ENCODE data around the gene LRFN2. TPM values are rescaled to one million over a fixed set of nuclear protein-coding genes. Genes with fewer than 3 reads are reported as not detected.

Gene LRFN2
- total RNA-seq, 1 donor from 2014 or later = 0.35 TPM

DNA sequence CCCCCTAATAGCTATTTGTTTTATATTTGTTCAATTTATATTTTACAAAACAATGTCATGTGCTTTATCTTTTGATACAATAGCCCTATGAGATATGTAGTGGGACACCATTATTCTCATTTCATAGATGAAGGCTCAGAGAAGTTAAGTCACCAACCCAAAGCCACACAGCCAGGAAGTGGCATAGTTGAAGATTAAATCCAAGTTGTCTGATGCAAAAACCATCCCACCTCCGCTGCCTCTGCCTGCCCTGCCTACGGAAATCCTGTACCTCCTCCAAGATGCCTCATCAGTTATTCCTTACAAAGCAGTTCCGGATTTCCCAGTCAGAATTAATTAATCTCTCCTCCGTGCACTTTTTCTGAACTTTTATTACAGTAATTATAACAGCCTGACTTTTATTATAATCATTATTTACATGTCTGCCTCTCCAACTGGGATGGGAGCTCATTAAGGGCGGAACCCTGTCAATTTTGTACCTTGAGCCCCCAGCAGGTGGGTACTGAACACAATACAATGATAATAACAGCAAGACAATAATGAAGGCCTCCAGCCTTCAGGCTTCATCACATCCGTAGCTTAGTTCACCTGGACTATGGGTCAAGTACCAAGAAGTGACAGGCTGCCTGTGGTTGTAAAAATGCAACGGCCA, 54.7 kb downstream of the LRFN2 start:
- H3K4me1 Mint-ChIP-seq = no peaks in the 10 kb centered on the region
- DNase-seq = no peak
- H3K9me3 Mint-ChIP-seq = no peaks in the 10 kb centered on the region
- H3K27me3 Mint-ChIP-seq = peaks cover 3% of the 10 kb centered on the region
- no peaks in the 10 kb centered on the region for H3K36me3 Mint-ChIP-seq (ENCODE audit: low read depth)
- no peak overlapping the region for H3K4me3 Mint-ChIP-seq
- no peak overlapping the region for H3K27ac Mint-ChIP-seq
- intact Hi-C loops (cut with micrococcal nuclease) = no loop called here

DNA sequence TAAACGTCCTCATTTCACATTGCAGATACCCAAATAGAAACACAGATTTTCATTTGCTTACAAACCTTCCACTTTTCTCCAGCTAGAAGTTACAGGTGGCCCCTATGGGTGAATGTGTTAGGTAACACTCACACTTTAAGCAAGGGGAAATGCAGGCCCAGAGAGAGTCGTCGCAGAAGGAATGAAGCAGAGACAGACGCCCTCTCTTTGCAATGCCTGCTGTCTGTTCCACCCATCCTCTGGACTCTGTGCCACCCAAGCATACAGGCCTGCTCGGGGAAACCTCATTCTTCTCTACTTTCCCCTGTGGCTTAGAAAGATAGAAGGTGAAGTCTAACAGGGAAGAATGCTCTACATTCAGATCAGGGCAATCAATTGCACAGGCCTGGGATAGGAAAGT, 57.2 kb downstream of the LRFN2 start:
- Mint-ChIP-seq H3K27me3 (peaks cover 4% of the 10 kb centered on the region), H3K4me3 (no peak overlapping the region), H3K9me3 (no peaks in the 10 kb centered on the region), H3K27ac (no peak overlapping the region), H3K36me3 (ENCODE audit: low read depth) (no peaks in the 10 kb centered on the region), H3K4me1 (no peaks in the 10 kb centered on the region)
- DNase-seq = no peak
- intact Hi-C loops (cut with micrococcal nuclease) = no loop called here

DNA sequence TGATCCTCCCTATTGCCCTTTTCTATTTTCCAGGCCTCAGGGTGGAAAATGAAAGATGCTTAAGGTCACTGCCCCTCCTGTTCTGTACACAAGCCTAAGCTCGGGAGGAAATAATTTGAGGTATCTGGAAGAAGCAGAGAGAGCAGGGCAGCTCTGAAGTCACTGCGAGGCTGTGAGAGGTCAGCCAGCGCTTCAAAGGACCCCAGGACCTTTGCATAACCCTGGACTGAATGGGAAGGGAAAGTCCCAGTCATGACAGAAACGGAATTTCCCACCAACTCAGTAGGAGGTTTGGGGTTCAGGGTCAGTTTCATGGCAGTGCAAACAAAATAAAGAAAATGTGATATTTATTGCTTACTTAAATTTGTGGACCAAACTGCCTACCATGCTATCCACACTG, 58.1 kb downstream of the LRFN2 start:
- H3K27me3 Mint-ChIP-seq = peaks cover 4% of the 10 kb centered on the region
- no peaks in the 10 kb centered on the region for H3K4me1 Mint-ChIP-seq
- DNase-seq = no peak
- H3K36me3 Mint-ChIP-seq (ENCODE audit: low read depth) = no peaks in the 10 kb centered on the region
- no peak overlapping the region for H3K27ac Mint-ChIP-seq
- intact Hi-C loops (cut with micrococcal nuclease) = no loop called here
- H3K4me3 Mint-ChIP-seq = no peak overlapping the region
- no peaks in the 10 kb centered on the region for H3K9me3 Mint-ChIP-seq

DNA sequence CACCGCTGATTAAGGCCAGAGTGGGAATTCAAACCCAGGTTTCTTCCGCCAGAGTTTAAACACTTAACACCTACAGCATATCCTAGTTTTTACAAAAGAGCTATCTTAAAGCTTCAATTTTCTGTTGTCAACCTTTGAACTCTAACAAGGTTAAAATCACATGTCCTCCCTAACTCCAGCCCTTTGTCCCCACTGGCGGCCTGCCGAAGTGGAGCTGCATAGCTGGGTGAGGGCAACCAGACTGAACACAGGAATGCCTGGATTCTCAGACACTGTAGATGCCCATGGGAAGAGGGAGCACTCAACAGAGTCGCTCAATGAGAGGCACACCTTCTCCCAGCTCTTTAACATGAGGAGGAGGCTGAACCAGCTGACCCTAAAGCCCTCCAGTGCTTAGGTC, 59.1 kb downstream of the LRFN2 start:
- no peak for DNase-seq
- H3K4me3 Mint-ChIP-seq = no peak overlapping the region
- H3K9me3 Mint-ChIP-seq = no peaks in the 10 kb centered on the region
- H3K27me3 Mint-ChIP-seq = peaks cover 4% of the 10 kb centered on the region
- intact Hi-C loops (cut with micrococcal nuclease) = no loop called here
- no peak overlapping the region for H3K27ac Mint-ChIP-seq
- no peaks in the 10 kb centered on the region for H3K4me1 Mint-ChIP-seq
- no peaks in the 10 kb centered on the region for H3K36me3 Mint-ChIP-seq (ENCODE audit: low read depth)

DNA sequence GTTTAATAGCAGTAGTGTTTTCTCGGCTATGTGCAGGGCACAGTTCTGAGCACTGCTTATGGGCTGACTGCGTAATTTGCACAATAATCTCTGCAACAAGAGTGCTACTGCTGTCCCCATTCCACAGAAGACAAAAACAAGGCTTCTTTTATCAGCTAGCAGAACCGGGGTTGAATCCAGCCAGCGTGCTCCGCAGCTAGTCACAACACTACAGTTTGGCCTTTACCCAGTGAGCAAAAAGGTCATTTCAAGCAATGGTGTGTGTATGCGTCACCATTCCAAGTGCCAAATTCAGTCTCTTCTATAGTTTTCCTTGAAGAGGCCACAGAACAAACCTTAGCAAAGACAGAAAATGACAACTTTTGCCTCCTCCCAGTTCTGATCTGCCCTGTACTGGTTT, 61.1 kb downstream of the LRFN2 start:
- H3K36me3 Mint-ChIP-seq (ENCODE audit: low read depth) = no peaks in the 10 kb centered on the region
- intact Hi-C loops (cut with micrococcal nuclease) = no loop called here
- H3K27me3 Mint-ChIP-seq = peaks cover 4% of the 10 kb centered on the region
- no peak overlapping the region for H3K27ac Mint-ChIP-seq
- no peak for DNase-seq
- H3K4me1 Mint-ChIP-seq = peaks cover 4% of the 10 kb centered on the region
- no peak overlapping the region for H3K4me3 Mint-ChIP-seq
- H3K9me3 Mint-ChIP-seq = no peaks in the 10 kb centered on the region

DNA sequence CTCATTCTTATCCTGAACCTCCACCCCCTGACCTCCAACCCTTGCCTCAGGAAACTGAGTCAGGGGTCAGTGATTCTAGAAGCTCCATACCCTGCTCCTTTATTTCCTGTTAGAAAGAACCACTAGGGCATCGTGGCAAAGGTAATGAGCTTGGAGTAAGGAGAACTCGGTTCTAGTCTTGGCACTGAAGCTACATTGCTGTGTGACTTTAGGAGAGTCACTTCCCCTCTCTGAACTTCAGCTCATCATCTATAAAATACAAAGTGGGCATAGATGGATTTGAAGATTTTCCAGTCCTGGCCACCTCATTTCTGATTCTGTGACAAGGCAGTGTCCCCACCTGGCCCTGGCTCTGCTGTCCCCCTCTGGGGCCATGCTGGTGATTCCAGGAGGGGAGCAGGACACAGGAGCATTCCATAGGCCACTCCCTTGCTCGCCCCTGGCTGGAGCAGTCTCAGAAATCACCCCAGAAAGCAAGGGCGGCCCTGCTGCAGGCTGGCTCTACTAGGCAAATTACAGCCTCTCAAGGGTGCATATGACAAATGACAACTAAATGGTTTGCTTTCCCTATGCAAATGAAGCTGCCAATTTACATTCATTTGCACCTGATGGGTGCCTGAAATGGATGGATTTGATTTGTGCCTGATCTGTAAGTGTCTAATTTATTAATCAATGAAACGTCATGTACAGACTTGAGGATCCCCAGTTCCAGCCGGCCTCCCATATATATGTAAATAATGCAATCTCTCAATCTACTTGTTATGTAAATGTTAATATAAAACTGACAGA, 62.2 kb downstream of the LRFN2 start:
- no peak overlapping the region for H3K27ac Mint-ChIP-seq
- intact Hi-C loops (cut with micrococcal nuclease) = no loop called here
- H3K36me3 Mint-ChIP-seq (ENCODE audit: low read depth) = no peaks in the 10 kb centered on the region
- H3K9me3 Mint-ChIP-seq = no peaks in the 10 kb centered on the region
- no peak overlapping the region for H3K4me3 Mint-ChIP-seq
- peaks cover 6% of the 10 kb centered on the region for H3K27me3 Mint-ChIP-seq
- no peak for DNase-seq
- H3K4me1 Mint-ChIP-seq = peaks cover 7% of the 10 kb centered on the region

DNA sequence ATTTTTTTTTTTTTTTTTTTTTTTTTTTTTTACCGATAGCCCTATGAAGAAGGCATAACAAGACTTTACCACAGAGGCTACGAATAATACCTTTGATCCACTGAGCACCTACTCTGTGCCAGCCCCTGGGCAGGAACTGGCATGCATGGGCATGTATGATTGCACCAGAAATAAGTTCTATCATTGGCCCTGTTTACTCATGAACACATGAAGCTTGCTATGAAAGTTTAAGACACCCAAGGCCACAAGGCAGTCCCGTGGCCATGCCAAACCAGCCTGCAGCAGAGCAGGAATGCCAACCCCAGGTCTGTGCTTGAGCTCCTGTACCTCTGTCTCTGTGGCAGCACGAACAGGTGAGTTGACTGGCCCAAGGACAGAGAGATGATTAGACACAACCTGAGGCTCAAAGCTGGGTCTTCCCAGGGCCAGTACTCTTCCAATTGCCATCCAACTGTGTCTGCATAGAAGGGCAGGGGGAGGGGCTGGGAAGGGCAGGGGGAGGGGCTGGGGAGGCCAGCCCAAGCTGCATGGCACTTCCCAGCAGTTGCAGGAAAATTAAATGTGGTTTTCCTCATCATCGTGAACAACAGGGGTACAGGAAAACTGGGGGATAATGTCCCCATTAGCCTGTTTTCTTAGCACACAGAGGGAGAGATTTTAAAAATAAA, 63.5 kb downstream of the LRFN2 start:
- no peak for DNase-seq
- Mint-ChIP-seq H3K27ac (no peak overlapping the region), H3K4me1 (peaks cover 10% of the 10 kb centered on the region), H3K27me3 (peaks cover 8% of the 10 kb centered on the region), H3K9me3 (no peaks in the 10 kb centered on the region), H3K4me3 (no peak overlapping the region), H3K36me3 (ENCODE audit: low read depth) (no peaks in the 10 kb centered on the region)
- intact Hi-C loops (cut with micrococcal nuclease) = no loop called here

DNA sequence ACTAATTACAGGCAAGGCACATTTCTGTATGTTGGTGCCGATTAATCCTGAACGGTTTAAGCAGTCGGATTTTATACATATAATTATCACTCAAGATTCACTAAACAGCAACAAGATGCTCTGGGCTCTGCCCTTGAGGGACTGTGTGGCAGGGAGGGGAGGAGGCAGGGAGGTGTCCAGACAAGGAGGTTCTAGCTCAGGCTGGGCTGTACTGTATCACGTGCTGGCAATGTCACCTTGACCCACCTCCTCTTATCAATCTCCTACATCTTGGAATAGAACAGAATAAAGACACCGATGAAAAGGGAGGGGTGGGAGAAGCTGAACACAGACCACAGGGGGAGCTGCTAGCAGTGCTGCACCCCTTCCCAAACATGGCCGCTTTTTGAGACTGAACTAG, 65.7 kb downstream of the LRFN2 start:
- H3K36me3 Mint-ChIP-seq (ENCODE audit: low read depth) = no peaks in the 10 kb centered on the region
- H3K4me3 Mint-ChIP-seq = no peak overlapping the region
- H3K27me3 Mint-ChIP-seq = peaks cover 12% of the 10 kb centered on the region
- peaks cover 10% of the 10 kb centered on the region for H3K4me1 Mint-ChIP-seq
- intact Hi-C loops (cut with micrococcal nuclease) = no loop called here
- no peak for DNase-seq
- no peak overlapping the region for H3K27ac Mint-ChIP-seq
- no peaks in the 10 kb centered on the region for H3K9me3 Mint-ChIP-seq

DNA sequence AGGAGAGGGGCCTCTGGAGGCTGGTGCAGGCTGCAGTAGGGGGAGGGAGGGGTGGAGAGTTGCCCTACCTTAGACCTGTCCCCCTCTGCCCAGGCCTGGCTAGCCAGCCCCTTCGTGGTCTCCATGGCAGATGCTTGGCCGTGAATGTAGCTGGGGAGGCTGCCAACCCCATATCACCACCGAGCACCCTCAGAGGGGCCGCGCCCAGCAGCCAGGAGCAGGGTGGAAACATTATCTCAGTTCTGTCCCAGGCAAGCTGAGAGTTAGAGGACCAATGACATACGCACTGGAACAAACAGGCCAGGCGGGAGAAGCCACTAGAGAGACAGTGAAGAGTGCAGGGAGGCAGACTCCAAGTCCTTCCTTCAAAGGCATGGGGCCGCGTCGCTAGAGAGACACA, 66.5 kb downstream of the LRFN2 start:
- Mint-ChIP-seq H3K4me1 (peaks cover 10% of the 10 kb centered on the region), H3K27ac (no peak overlapping the region), H3K27me3 (peaks cover 9% of the 10 kb centered on the region), H3K36me3 (ENCODE audit: low read depth) (no peaks in the 10 kb centered on the region), H3K9me3 (no peaks in the 10 kb centered on the region), H3K4me3 (no peak overlapping the region)
- DNase-seq = no peak
- intact Hi-C loops (cut with micrococcal nuclease) = no loop called here

DNA sequence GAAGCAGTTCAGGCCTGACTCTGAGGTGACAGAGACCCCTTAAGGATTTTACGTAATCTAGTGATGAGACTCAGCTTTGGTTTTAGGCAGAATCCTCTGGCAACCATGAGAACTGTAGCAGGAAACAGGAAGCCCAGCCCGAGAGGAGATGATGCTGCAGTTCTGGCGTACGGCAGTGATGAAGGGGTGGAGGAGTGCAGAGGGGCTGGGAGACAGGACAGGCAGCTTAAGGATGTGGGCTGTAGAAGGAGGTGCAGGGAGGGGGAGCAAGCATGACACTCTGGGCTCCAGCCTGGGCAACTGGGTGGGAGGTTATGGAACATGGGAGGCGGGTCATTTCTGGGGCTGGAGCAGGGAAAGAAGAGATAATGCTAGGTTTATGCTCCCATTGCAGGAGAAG, 67.1 kb downstream of the LRFN2 start:
- no peaks in the 10 kb centered on the region for H3K36me3 Mint-ChIP-seq (ENCODE audit: low read depth)
- intact Hi-C loops (cut with micrococcal nuclease) = no loop called here
- no peak overlapping the region for H3K27ac Mint-ChIP-seq
- no peak overlapping the region for H3K4me3 Mint-ChIP-seq
- DNase-seq = no peak
- peaks cover 9% of the 10 kb centered on the region for H3K27me3 Mint-ChIP-seq
- H3K4me1 Mint-ChIP-seq = peaks cover 10% of the 10 kb centered on the region
- H3K9me3 Mint-ChIP-seq = no peaks in the 10 kb centered on the region

DNA sequence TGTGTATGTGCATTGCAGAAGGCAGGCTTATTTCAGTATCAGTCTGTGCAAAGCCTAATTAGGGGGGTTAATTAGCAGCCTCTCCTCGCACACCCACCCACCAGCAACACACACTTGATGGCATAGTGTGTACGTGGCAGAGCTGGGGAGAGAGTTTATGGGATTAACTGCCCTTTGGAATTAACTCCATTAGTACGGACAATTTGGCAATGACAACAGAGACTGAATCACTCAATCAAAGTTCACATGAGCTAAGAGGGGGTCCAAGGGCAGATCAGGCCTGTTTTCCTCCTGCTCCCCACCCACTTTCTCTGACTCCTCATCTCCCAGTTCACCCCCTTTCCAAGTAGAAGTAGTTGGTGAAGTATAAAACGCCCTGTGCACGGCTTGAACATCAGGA, 69.5 kb downstream of the LRFN2 start:
- peaks cover 9% of the 10 kb centered on the region for H3K27me3 Mint-ChIP-seq
- H3K9me3 Mint-ChIP-seq = no peaks in the 10 kb centered on the region
- H3K4me1 Mint-ChIP-seq = peaks cover 9% of the 10 kb centered on the region
- DNase-seq = no peak
- no peak overlapping the region for H3K27ac Mint-ChIP-seq
- intact Hi-C loops (cut with micrococcal nuclease) = no loop called here
- no peaks in the 10 kb centered on the region for H3K36me3 Mint-ChIP-seq (ENCODE audit: low read depth)
- no peak overlapping the region for H3K4me3 Mint-ChIP-seq

DNA sequence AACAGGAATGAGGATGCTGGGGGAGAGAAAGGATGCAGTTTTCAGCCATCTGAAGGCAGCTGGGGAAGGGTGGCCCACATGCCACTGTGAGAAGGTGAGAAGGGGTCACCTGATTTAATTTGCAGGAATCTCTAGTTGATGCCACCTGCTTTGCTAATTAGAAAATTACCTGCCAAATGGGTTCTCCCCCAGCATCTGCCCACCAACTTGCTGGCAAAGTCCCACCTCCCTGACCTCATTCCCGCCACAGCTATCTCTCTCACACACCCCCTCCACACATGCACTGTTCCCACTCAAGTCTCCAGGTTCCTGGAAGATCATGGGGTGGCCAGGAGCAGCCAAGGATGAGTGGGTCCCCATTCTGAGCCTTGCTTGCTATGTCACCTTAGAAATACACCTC, 70.7 kb downstream of the LRFN2 start:
- Mint-ChIP-seq H3K4me3 (no peak overlapping the region), H3K4me1 (peaks cover 10% of the 10 kb centered on the region)

DNA sequence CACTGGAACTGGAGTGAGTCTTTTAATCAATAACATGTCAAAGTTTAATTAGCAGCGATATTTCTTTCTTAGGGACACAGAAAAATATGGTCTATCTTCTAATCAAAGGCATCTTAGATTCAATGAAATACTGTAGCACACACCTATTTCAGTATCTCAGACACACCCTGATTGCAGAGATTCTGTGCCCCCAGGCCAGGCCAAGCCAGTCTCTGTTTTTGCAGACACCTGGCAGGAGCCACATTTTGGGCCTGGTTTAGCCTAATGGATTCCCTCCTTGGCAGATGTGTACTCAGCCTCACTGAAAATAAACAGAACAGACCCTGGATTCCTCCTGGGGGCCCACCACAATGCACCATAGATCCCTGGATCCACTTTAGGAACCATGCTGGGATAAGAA, 74.8 kb downstream of the LRFN2 start:
- intact Hi-C loops (cut with micrococcal nuclease) = no loop called here
- H3K9me3 Mint-ChIP-seq = no peaks in the 10 kb centered on the region
- H3K4me1 Mint-ChIP-seq = peaks cover 11% of the 10 kb centered on the region
- no peak overlapping the region for H3K4me3 Mint-ChIP-seq
- no peak overlapping the region for H3K27ac Mint-ChIP-seq
- peaks cover 5% of the 10 kb centered on the region for H3K27me3 Mint-ChIP-seq
- no peak for DNase-seq
- no peaks in the 10 kb centered on the region for H3K36me3 Mint-ChIP-seq (ENCODE audit: low read depth)

More for the DNA sequence above, 70.7 kb downstream of the LRFN2 start:
- no peak overlapping the region for H3K27ac Mint-ChIP-seq
- no peak for DNase-seq
- peaks cover 9% of the 10 kb centered on the region for H3K27me3 Mint-ChIP-seq
- no peaks in the 10 kb centered on the region for H3K36me3 Mint-ChIP-seq (ENCODE audit: low read depth)
- intact Hi-C loops (cut with micrococcal nuclease) = no loop called here
- no peaks in the 10 kb centered on the region for H3K9me3 Mint-ChIP-seq

DNA sequence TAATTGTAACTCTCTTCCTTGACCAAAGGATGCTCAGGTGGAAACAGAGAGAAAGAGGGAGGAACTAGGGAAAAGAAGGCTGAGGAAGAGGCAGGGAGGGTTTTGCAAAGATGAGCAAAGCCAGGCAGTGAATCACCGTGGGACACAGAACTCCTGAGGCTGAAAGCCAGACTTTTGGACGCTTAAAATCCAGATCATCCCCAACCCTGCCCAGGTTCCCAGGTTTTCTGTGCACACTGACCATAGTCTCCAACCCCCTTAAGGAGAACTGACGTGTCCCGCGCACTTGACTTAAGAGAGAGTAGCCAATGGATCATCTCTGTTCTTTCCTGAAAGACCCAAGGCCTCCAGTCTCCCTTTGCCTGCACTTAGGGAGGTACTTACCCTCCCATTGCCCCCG, 75.3 kb downstream of the LRFN2 start:
- H3K27ac Mint-ChIP-seq = no peak overlapping the region
- intact Hi-C loops (cut with micrococcal nuclease) = no loop called here
- H3K4me1 Mint-ChIP-seq = peaks cover 11% of the 10 kb centered on the region
- H3K9me3 Mint-ChIP-seq = no peaks in the 10 kb centered on the region
- DNase-seq = no peak
- no peaks in the 10 kb centered on the region for H3K36me3 Mint-ChIP-seq (ENCODE audit: low read depth)
- peaks cover 7% of the 10 kb centered on the region for H3K27me3 Mint-ChIP-seq
- H3K4me3 Mint-ChIP-seq = no peak overlapping the region
